NOMO-1 (cell line): ENCODE results near the gene BMAL1.
A peak's percentile ranks its signal among the peaks of the same experiment; 100 is the strongest.
"Not testable (repeated sequence)": the region's sequence is repeated elsewhere in the genome, so short reads cannot be mapped to it uniquely, and the experiment has no call there.

Source experiments
- DNase-seq, 2 experiments: peaks; one replicate each; lab custom pipeline; 2025; ENCODE audit not compliant: unreplicated experiment in 2 of 2; lab: John Stamatoyannopoulos, UW

The BMAL1 gene

DNA sequence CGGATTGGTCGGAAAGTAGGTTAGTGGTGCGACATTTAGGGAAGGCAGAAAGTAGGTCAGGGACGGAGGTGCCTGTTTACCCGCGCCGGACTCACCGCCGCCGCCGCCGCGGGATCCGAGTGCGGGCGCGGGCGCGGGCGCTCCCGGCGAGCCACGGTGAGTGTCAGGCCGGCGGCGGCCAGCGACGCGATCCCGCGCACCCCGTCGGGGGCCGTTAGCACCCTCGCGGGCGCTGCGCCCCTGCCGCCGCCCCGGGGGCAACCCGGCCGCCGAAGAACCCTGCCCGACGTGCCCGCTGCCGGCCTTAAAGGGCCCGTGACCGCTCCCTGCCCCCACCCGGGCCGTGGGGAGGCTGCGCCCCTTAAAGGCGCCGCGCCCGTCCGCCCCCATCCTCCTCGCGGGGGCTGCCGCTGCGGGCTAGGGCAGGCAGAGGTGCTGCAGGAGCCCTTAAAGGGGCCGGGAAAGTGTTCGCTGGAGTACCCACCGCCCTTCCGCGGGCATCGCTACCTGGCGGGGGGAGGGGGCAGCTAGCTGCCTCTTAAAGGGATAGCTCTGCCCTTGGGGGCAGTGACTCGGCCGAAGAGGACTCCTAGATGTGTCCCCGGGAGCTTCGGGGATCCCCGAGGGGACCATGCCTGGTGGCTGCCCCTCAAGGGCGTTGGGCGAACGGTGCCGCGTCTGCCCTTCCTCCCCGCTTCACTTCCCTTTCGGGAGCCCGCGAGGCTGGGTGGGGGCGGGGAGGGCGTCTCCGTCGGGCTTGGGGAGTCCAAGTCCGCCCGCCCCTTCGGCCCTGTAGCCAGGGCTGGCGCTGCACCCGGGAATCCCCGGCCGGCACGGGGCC, at the start of gene BMAL1:
Gene BMAL1 (plus strand): TSS at position 23 of the 841 bp plus-strand sequence. CDS start 76,519 bp downstream, outside the sequence.
- DNase-seq, result peak; percentile 17 to 28

DNA sequence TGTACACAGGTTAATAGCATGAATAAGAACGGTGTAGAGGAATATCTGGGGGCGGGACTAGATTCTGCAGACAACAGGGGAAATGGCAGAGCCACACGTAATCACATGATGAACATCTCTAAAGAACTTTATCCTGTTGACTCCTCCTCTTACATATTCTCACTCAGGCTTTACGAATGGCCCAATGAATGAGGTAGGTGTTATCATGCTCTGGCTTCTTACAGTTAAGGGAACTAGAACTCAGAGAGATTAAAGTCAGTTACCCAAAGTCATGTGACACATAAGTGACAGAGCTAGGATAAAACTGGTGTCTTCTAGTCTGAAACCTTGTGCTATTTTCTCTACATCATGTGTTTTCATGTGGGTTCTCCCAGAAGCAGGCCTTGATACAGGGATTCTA, 49.0 kb upstream of the BMAL1 start:
- DNase-seq, result no peak

- no peak for DNase-seq
Observed at GRCh38 chr11:13229136-13229535, 48.5 kb upstream of the BMAL1 start.

DNA sequence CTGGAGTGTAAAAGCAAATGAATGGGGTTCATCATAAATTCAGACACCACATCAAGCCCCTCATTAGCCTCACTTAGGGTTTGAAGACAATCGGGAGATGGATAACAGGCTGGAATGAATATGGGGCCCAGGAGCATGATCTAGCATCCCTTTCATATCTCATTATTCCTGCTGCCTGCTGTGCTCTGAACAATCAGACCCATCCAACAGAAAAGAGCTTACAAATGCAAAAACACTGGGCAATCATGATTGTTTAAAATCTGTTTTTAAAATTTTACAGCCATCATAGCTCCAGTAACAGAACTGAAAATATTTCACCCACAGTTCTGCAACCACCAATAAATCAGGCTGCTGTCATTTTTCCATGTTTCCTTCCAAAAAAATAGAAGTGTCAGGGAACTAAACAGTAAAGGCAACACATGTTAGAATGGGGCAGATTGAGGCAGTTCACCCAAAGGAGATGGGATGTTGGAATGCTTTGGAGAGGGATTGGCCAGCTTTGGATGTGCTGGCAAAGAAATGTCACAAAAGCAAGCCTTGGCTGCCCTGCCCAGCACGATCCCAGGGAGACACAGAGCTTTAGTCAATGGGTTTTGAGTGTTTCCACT, 47.8 kb upstream of the BMAL1 start:
- no peak for DNase-seq

DNA sequence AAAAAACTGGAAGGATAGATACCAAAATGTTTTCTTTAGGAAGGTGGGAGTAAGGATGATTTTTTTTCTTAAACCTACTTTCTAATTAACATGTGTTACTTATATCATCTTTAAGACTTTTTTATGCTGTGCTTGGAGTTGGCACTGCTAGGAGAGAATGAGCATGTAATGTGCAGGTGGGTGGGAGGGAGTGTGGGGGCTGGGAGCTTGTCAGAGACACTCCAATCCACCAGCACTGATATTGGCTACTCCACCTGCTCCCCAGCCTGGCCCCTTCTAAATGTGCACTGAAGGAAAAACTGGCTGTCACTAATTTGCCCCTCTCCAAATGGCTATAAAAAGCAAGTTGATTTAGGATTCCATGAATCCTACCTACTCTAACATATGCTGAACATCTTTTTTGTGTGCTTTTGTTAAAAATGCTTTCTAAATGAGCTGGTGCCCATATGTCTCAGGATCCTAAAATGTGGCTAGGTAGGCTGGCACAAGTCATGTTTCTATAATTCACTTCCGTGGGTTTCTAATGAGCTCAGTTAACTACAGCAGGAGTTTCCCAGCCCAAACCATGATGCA, 44.3 kb upstream of the BMAL1 start:
- DNase-seq, result no peak

DNA sequence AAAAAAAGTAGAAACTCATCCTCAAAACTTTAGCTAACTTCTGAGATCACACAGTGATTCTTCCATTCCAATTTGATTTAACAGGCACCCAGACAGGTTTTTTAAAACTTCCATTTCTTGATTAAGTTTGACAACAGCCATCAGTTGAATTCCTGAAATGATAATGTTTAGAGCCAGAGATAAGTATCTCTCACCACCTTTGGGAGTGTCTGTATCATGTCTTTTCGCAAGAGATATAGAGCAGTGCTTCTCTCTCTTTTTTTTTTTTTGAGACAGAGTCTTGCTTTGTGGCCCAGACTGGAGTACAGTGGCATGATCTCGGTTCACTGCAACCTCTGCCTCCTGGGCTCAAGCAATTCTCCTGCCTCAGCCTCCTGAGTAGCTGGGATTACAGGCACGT, 41.7 kb upstream of the BMAL1 start:
- no peak for DNase-seq

GRCh38 chr11:13236626-13237025, 41.0 kb upstream of the BMAL1 start:
- DNase-seq, result no peak

DNA sequence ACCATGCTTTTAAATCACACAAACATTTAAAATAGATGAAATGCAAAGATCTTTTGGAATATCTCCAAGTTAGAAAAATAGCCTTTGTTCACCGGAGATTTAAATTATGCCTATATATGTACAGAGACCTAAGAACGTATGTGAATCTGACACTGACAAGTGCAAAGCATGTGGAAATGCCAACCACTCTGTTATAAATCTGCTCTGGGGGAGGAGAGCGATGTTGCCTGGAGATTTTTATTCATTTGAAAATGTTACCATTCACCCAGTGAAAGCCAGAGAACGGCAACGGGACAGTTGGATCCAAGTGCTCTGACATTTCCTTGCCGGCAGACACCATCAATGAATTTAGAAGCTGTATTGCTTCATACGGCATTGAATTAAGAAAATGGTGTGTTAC, 39.8 kb upstream of the BMAL1 start:
- DNase-seq, result no peak

GRCh38 chr11:13238879-13239514, 38.6 kb upstream of the BMAL1 start:
- peak; percentile 56 to 63 for DNase-seq

DNA sequence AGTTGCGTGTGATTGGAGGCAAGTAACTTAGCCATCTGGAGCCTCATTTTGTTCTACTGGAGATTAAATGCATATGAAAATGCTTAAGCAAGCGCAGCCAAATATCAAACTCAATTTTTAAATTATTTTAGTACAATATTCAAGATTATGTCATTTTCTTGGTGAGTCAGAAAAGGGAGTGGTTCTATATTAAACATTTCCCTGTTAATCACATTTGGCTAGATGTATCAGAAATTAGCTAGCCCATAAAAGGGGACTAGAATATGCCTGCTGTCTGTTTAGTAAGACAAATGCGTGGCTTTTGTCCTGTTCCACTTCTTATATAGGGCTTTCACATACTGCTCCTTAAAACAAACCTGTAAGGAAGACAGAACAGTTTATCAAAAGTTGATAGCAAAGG, 35.0 kb upstream of the BMAL1 start:
- no peak for DNase-seq

- DNase-seq, result peak in 1 of 2 experiments; percentile 1
Observed at GRCh38 chr11:13247606-13248296, 29.8 kb upstream of the BMAL1 start.

GRCh38 chr11:13249177-13249576, 28.4 kb upstream of the BMAL1 start:
- no peak for DNase-seq

- no peak for DNase-seq
Observed at GRCh38 chr11:13249992-13250391, 27.6 kb upstream of the BMAL1 start.

DNA sequence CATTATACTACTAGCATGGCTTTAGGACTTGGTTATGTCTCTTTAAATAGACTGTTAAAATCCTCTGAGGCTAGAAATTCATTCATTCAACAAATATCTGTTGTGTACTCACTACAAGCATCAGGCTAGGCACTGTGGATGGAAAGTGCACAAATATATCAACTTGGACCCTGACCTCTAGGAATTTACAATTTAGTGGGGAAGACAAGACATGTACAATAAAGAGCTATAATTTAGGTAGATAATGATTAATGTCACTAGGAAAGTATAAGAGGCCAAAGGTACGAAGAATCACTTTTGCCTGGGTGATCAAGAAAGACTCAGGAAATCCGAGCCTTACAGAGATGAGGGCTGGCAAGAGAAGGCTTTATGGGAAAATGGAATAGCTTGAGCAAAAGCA, 25.6 kb upstream of the BMAL1 start:
- no peak for DNase-seq

- DNase-seq, result no peak
Observed at GRCh38 chr11:13252438-13252837, 25.2 kb upstream of the BMAL1 start.

- no peak for DNase-seq
Observed at GRCh38 chr11:13256216-13256615, 21.4 kb upstream of the BMAL1 start.

DNA sequence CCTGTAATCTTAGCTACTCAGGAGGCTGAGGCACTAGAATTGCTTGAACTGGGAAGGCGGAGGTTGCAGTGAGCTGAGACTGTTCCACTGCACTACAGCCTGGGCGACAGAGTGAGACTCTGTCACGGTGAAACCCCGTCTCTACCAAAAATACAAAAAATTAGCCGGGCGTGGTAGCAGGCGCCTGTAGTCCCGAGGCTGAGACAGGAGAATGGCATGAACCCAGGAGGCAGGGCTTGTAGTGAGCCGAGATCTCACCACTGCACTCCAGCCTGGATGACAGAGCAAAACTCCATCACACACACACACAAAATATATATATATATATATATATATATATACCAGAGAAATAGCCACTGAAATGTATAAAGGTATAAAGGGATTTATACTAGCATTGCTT, 19.5 kb upstream of the BMAL1 start:
- DNase-seq, result not testable (repeated sequence)

DNA sequence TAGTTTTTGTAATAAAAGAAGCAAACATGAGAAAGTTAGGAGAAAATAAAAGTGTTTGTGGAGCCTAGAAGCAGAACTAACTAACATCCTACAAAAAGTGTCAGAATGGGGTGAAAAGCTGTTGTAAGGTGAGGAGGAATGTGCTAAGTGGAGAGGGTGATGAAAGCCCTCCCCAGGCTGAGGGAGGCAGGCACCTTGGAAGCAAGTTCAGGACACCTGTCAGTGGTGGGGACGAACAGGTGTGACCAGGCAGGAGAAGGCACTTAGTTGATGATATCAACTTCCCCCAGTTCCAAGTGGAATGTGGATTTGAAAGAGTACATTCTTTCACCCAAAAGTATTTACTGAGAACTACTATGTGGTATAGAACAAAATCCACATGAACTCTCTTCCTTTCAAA, 18.7 kb upstream of the BMAL1 start:
- DNase-seq, result no peak

DNA sequence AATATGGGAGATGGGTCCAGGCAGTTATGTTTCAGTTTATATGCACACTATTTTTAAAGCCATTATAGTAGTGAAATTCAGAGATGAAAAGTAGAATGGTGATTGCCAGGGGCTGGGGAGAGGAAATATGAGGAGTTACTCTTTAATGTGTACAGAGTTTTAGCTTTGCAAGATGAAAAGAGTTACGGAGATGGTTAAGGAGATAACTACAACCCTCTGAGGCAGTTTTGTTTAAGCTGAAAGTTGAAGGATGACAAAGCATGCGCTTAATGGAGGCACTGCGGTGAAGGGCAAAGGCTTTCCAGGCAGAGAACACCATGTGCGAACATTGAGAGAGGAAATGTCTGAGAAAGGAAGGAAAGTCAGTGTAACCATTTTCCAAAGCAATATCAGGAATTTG, 18.2 kb upstream of the BMAL1 start:
- no peak for DNase-seq

DNA sequence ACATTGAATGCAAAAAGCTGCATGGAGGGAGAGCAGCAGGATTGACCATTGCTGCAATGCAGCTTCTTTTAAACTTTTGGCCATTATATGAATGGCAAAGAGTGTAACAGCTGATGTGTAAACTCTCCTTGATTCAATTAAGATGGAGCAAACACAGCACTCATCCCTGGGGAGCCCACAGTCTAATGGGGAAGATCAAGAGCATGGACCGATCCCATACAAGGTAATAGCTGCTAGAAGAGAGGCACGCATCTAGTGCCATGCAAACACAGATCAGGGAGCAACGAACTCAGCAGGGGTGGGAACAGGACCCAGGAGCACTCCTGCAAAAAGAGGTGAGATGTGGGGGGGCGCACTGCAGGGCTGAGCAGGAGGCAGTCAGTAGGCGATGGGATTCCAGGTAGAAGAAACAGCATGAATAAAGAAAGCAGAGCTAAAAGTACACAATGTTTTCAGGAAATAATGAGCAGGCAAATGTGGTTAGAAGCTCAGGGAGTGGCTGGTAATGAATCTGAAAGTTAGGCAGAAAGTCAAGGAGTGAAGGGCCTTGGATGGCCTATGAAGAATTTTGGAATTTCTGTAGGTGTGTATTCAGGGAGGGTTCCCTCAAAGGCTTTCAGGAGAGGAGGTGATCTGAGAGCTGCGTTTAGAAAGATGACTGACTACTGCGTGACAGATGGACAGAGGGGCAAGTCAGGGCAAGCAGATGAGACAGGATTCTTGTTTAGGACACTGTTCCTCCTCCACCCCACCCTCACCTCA, 17.2 kb upstream of the BMAL1 start:
- no peak for DNase-seq
